ENCODE data around the gene SSBP2. TPM values are rescaled to one million over a fixed set of nuclear protein-coding genes. Genes with fewer than 3 reads are reported as not detected.
"Not testable (repeated sequence)": the region's sequence is repeated elsewhere in the genome, so short reads cannot be mapped to it uniquely, and the experiment has no call there.

SSBP2 gene
- total RNA-seq, 1 donor, result 34.3 TPM

- DNase-seq (ENCODE audit: low read depth), result peak; percentile 12
- no peak overlapping the region for H3K4me3 ChIP-seq (ENCODE audit: low read depth, low read length)
- TF ChIP-seq CTCF (IDR thresholded peaks at IDR 0.05; ENCODE audit: insufficient read depth, low read length), result no peak
Observed at GRCh38 chr5:81601919-81602318, 149.0 kb downstream of the SSBP2 start.

GRCh38 chr5:81592085-81592484, 158.8 kb downstream of the SSBP2 start:
- not testable (repeated sequence) for H3K4me3 ChIP-seq (ENCODE audit: low read depth, low read length); DNase-seq (ENCODE audit: low read depth)

GRCh38 chr5:81590498-81591384, 160.2 kb downstream of the SSBP2 start:
- H3K4me3 ChIP-seq (ENCODE audit: low read depth, low read length), result no peak overlapping the region
- no peak for DNase-seq (ENCODE audit: low read depth)
- no peak for TF ChIP-seq CTCF (IDR thresholded peaks at IDR 0.05; ENCODE audit: insufficient read depth, low read length)

GRCh38 chr5:81579262-81579924, 171.5 kb downstream of the SSBP2 start:
- no peak for TF ChIP-seq CTCF (IDR thresholded peaks at IDR 0.05; ENCODE audit: insufficient read depth, low read length)
- no peak overlapping the region for H3K4me3 ChIP-seq (ENCODE audit: low read depth, low read length)
- peak; percentile 19 for DNase-seq (ENCODE audit: low read depth)

GRCh38 chr5:81577091-81577490, 173.8 kb downstream of the SSBP2 start:
- H3K4me3 ChIP-seq (ENCODE audit: low read depth, low read length), result no peak overlapping the region
- DNase-seq (ENCODE audit: low read depth), result no peak
- no peak for TF ChIP-seq CTCF (IDR thresholded peaks at IDR 0.05; ENCODE audit: insufficient read depth, low read length)

GRCh38 chr5:81575924-81576323, 175.0 kb downstream of the SSBP2 start:
- H3K4me3 ChIP-seq (ENCODE audit: low read depth, low read length), result no peak overlapping the region
- no peak for TF ChIP-seq CTCF (IDR thresholded peaks at IDR 0.05; ENCODE audit: insufficient read depth, low read length)
- no peak for DNase-seq (ENCODE audit: low read depth)

- no peak for TF ChIP-seq CTCF (IDR thresholded peaks at IDR 0.05; ENCODE audit: insufficient read depth, low read length)
- H3K4me3 ChIP-seq (ENCODE audit: low read depth, low read length), result no peak overlapping the region
- no peak for DNase-seq (ENCODE audit: low read depth)
Observed at GRCh38 chr5:81572201-81572600, 178.7 kb downstream of the SSBP2 start.
